Stomach smooth muscle (tissue), 2 donors: ENCODE measurements around the gene MTMR3.

ENCODE experiments used
- H3K27ac ChIP-seq: one replicate; pipeline ENCODE4 v1.7.0; 2013; ENCODE audit warnings: mild to moderate bottlenecking, low read length, inconsistent platforms
- H3K27me3 ChIP-seq, 2 donors: one replicate each; pipeline ENCODE4 v1.7.0; 2013; ENCODE audit warnings: low read length in 2 of 2; ENCODE audit not compliant: insufficient read depth in 2 of 2, control insufficient read depth in 1 of 2
- H3K36me3 ChIP-seq, 2 donors: one replicate each; pipeline ENCODE4 v1.7.0; 2013; ENCODE audit warnings: low read length in 2 of 2; ENCODE audit not compliant: control insufficient read depth in 2 of 2, insufficient read depth in 2 of 2
- H3K4me1 ChIP-seq: one replicate; pipeline ENCODE4 v1.7.0; 2013; ENCODE audit warnings: low read length; ENCODE audit not compliant: control insufficient read depth, insufficient read depth
- H3K4me3 ChIP-seq, 2 donors: one replicate each; pipeline ENCODE4 v1.7.0; 2013; ENCODE audit warnings: low read length in 2 of 2
- H3K9ac ChIP-seq, 2 donors: one replicate each; pipeline ENCODE4 v1.7.0; 2013; ENCODE audit warnings: low read length in 2 of 2, mild to moderate bottlenecking in 1 of 2
- H3K9me3 ChIP-seq, 2 donors: one replicate each; pipeline ENCODE4 v1.7.0; 2013; ENCODE audit warnings: low read length in 2 of 2; ENCODE audit not compliant: control insufficient read depth in 2 of 2
- donor health status: healthy.
- donor health status: Pancreatic carcinoma.

Gene MTMR3

GRCh38 chr22:30025221-30025620 is 142.2 kb downstream of the MTMR3 start:
- Histone ChIP-seq H3K27ac (no peak overlapping the region), H3K36me3 (peaks cover 66 to 69% of the 10 kb centered on the region in 2 donors), H3K4me1 (peaks cover 2% of the 10 kb centered on the region), H3K4me3 (no peak overlapping the region), H3K9ac (no peak overlapping the region), H3K9me3 (no peaks in the 10 kb centered on the region), H3K27me3 (no peaks in the 10 kb centered on the region)

GRCh38 chr22:30026756-30027155 is 143.8 kb downstream of the MTMR3 start:
- H3K9ac ChIP-seq, result no peak overlapping the region
- peaks cover 2% of the 10 kb centered on the region for H3K4me1 ChIP-seq
- H3K9me3 ChIP-seq, result no peaks in the 10 kb centered on the region
- H3K27ac ChIP-seq, result no peak overlapping the region
- H3K27me3 ChIP-seq, result no peaks in the 10 kb centered on the region
- H3K36me3 ChIP-seq, result peaks cover 50 to 54% of the 10 kb centered on the region in 2 donors
- no peak overlapping the region for H3K4me3 ChIP-seq

DNA sequence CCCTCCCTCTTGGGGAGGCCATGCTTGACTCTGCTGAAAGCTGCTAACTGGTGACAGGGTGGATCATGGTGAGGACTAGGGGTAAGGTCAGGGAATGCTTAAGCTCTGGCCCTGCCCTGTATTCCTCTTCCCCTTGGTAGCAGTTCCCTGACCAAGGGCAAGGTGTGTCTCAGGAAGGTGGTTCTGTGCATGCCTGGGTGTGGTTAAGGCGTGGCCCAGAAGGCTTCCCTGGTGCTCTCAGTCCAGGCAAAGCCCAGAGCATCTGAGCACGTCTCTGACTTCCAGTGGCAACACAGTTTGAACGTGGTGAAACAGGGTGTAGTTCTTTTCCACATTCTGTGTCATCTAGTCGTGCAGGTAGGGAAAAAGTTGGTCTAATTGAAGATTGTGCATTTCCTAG is 144.2 kb downstream of the MTMR3 start:
- no peaks in the 10 kb centered on the region for H3K9me3 ChIP-seq
- peaks cover 2% of the 10 kb centered on the region for H3K4me1 ChIP-seq
- H3K27ac ChIP-seq, result no peak overlapping the region
- no peak overlapping the region for H3K9ac ChIP-seq
- H3K27me3 ChIP-seq, result no peaks in the 10 kb centered on the region
- H3K36me3 ChIP-seq, result peaks cover 46 to 50% of the 10 kb centered on the region in 2 donors
- no peak overlapping the region for H3K4me3 ChIP-seq

- Histone ChIP-seq H3K9me3 (no peaks in the 10 kb centered on the region), H3K9ac (no peak overlapping the region), H3K27ac (no peak overlapping the region), H3K4me1 (no peaks in the 10 kb centered on the region), H3K4me3 (no peak overlapping the region), H3K27me3 (no peaks in the 10 kb centered on the region), H3K36me3 (peaks cover 40 to 44% of the 10 kb centered on the region in 2 donors)
Measured at GRCh38 chr22:30027791-30028190, 144.8 kb downstream of the MTMR3 start.

DNA sequence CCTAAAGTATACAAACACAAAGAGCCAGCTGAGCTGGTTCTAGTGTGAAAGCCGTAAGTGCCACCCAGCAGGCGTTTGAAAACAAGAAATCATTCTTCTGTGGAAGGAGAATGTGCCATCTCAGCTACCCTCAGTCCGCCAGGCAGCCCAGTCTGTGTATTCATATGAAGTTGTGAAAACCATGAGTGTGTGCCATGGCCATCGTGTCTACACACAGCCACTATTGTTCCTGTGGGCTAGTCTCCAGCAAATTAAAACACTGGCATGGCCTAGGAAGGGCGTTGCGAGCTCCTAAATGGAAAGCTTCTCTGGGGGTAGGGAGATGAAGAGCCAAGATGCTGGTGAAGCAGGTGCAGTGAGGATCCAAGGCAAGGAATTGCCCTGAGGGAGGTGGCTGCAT is 145.8 kb downstream of the MTMR3 start:
- Histone ChIP-seq H3K9ac (no peak overlapping the region), H3K4me3 (no peak overlapping the region), H3K27ac (no peak overlapping the region), H3K4me1 (peaks cover 2% of the 10 kb centered on the region), H3K9me3 (no peaks in the 10 kb centered on the region), H3K27me3 (no peaks in the 10 kb centered on the region), H3K36me3 (peaks cover 31 to 35% of the 10 kb centered on the region in 2 donors)

GRCh38 chr22:30029512-30029911 is 146.5 kb downstream of the MTMR3 start:
- H3K9ac ChIP-seq, result no peak overlapping the region
- no peak overlapping the region for H3K27ac ChIP-seq
- no peaks in the 10 kb centered on the region for H3K27me3 ChIP-seq
- H3K4me1 ChIP-seq, result peaks cover 2% of the 10 kb centered on the region
- H3K36me3 ChIP-seq, result peaks cover 31 to 33% of the 10 kb centered on the region in 2 donors
- no peak overlapping the region for H3K4me3 ChIP-seq
- H3K9me3 ChIP-seq, result no peaks in the 10 kb centered on the region

GRCh38 chr22:30030329-30030728 is 147.4 kb downstream of the MTMR3 start:
- Histone ChIP-seq H3K27ac (no peak overlapping the region), H3K4me1 (peaks cover 2% of the 10 kb centered on the region), H3K27me3 (no peaks in the 10 kb centered on the region), H3K4me3 (no peak overlapping the region), H3K9ac (no peak overlapping the region), H3K36me3 (peaks cover 23 to 27% of the 10 kb centered on the region in 2 donors), H3K9me3 (no peaks in the 10 kb centered on the region)

DNA sequence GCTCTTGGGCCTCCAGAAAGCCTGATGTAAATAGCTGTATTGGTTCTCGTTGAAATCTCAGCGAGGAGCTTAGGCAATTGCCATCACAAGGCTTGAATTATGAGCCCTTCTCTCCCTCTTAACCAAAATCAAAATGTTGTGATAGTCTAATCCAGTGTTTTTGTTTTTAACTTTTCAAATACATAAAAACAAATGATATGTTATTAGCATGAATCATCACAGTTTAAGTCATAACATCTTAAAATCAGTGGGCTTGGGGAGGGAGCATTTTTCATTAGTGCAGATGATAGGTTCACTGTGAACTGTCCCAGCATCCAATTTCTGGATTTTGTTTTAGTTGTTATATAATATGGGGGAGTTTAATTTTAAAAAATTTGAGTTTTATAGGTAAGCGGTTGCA is 148.4 kb downstream of the MTMR3 start:
- Histone ChIP-seq H3K4me1 (peaks cover 2% of the 10 kb centered on the region), H3K27ac (no peak overlapping the region), H3K9me3 (no peaks in the 10 kb centered on the region), H3K36me3 (peaks cover 14 to 19% of the 10 kb centered on the region in 2 donors), H3K27me3 (no peaks in the 10 kb centered on the region), H3K4me3 (no peak overlapping the region), H3K9ac (no peak overlapping the region)

DNA sequence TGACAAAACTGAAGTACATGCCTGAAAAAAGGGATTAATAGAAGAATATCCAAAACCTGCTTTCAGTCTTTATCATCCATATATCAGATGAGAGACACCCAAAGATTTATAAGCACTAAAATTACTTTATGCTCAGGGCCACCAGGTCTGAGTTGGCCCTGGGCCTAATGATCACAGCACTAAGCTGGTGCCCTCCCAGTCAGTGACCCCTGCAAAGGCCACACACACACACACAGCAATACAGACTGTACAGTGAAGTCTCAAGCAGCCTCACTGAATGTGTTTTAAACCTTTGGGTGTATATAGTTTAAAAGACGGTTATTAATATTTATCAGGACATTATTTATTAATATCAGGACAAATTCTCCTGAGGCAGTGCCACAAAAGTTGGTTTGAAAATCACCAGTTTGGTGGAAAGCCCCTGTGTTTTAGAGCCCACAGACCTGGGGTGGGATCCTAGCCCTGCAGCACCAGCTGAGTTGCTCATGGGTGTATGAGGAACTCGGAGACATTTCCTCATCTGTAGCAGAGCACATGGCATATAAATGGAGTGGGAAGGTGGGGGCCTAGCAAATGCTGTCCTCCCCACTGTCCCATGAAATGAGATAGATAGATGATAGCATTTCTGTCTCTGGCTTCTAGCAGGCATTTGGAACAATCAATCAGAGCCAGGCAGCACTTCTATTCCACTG is 148.9 kb downstream of the MTMR3 start:
- no peak overlapping the region for H3K27ac ChIP-seq
- H3K9ac ChIP-seq, result no peak overlapping the region
- H3K4me3 ChIP-seq, result no peak overlapping the region
- H3K9me3 ChIP-seq, result no peaks in the 10 kb centered on the region
- peaks cover 2% of the 10 kb centered on the region for H3K4me1 ChIP-seq
- H3K27me3 ChIP-seq, result no peaks in the 10 kb centered on the region
- peaks cover 10 to 14% of the 10 kb centered on the region in 2 donors for H3K36me3 ChIP-seq

DNA sequence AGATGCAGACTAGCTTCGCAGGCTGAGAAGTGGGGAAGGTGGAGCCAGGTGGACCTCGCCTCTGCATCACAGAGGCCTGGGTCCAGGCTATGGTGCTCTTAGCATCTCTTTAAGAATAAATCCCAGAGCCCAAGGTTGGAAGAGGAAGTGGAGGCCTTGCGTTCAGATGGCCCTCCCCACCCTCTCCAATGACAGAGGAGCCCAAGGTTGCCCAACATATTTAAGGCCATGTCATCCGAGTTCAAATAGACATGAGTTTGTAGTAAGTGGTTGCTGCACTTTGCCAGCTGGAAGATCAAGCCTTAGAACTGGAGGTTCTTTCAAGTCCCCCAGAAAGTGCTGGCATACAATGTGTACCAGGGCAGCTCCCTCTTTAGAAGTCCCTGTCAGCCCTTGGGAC is 150.2 kb downstream of the MTMR3 start:
- no peaks in the 10 kb centered on the region for H3K9me3 ChIP-seq
- H3K4me1 ChIP-seq, result peaks cover 2% of the 10 kb centered on the region
- peaks cover 5% of the 10 kb centered on the region in 2 donors for H3K36me3 ChIP-seq
- H3K27me3 ChIP-seq, result no peaks in the 10 kb centered on the region
- H3K9ac ChIP-seq, result no peak overlapping the region
- H3K27ac ChIP-seq, result no peak overlapping the region
- no peak overlapping the region for H3K4me3 ChIP-seq

DNA sequence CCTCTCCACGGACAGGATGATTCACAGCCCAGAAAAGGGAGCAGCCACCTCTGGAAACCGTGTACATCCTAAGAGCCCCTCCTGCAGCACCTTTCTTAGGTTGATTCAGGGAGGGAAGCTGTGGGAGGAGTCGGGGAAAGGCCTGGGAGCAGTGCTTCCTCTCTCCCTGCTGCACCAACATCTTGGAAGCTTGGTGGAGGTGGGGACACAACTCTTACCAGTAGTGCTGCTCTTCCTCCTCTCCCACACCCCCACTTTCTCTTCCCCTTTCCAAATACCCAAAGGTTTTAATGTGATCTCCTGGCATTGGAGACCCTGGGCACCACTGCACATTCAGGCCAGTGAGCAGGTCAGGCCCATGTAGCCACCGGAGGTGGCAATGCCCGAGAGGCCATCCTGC is 150.9 kb downstream of the MTMR3 start:
- Histone ChIP-seq H3K27ac (no peak overlapping the region), H3K27me3 (no peaks in the 10 kb centered on the region), H3K36me3 (peaks cover 0 to 4% of the 10 kb centered on the region in 2 donors), H3K9me3 (no peaks in the 10 kb centered on the region), H3K4me1 (peaks cover 2% of the 10 kb centered on the region), H3K9ac (no peak overlapping the region), H3K4me3 (no peak overlapping the region)
